Measurements from ENCODE around the gene LARGE1. TPM values are rescaled to one million over a fixed set of nuclear protein-coding genes. Genes with fewer than 3 reads are reported as not detected.

LARGE1 gene
- total RNA-seq, 1 experiment from 2014 or later: 5.2 TPM

DNA sequence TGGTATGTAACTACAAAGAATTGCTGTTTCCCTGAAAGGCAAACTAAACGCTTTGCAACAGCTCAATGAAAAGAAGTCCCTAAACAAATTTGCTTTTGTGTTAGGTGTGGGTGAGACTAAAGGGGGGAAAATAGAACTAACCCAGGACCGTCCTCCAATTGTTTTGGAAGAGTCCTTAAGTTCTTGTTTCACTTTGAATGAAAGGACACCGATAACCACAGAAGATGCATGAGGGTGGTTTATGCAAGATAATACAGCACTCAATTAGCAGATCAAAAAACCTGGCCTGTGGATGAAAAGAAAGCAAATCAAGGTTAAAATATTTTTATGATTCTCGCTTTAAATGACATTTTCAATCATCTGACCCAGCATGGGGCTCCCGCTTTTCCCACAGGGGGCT, 557.6 kb downstream of the LARGE1 start:
- Mint-ChIP-seq H3K4me1 (ENCODE audit: insufficient read depth, unreplicated experiment) (no peaks in the 10 kb centered on the region), H3K27ac (ENCODE audit: low read depth, unreplicated experiment) (no peak overlapping the region), H3K27me3 (ENCODE audit: insufficient read depth, unreplicated experiment) (no peaks in the 10 kb centered on the region), H3K9me3 (ENCODE audit: unreplicated experiment) (no peaks in the 10 kb centered on the region), H3K36me3 (ENCODE audit: insufficient read depth, unreplicated experiment) (peaks cover 6% of the 10 kb centered on the region), H3K4me3 (ENCODE audit: unreplicated experiment) (no peak overlapping the region)
- POLR2A ChIA-PET: no interaction called here
- BruUV-seq (replicated peaks): no TSS peak
- CTCF ChIA-PET: interaction anchor here (0.9 kb wide), 1 partner anchor 60 kb away, joined by 4 read pairs; no protein-coding TSS in a partner anchor
- intact Hi-C loops (cut with micrococcal nuclease): no loop called here
- TF ChIP-seq, protein P1, sequence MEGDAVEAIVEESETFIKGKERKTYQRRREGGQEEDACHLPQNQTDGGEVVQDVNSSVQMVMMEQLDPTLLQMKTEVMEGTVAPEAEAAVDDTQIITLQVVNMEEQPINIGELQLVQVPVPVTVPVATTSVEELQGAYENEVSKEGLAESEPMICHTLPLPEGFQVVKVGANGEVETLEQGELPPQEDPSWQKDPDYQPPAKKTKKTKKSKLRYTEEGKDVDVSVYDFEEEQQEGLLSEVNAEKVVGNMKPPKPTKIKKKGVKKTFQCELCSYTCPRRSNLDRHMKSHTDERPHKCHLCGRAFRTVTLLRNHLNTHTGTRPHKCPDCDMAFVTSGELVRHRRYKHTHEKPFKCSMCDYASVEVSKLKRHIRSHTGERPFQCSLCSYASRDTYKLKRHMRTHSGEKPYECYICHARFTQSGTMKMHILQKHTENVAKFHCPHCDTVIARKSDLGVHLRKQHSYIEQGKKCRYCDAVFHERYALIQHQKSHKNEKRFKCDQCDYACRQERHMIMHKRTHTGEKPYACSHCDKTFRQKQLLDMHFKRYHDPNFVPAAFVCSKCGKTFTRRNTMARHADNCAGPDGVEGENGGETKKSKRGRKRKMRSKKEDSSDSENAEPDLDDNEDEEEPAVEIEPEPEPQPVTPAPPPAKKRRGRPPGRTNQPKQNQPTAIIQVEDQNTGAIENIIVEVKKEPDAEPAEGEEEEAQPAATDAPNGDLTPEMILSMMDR (IDR thresholded peaks at IDR 0.05; ENCODE audit: unreplicated experiment): no peak
- DNase-seq (ENCODE audit: unreplicated experiment): no peak

DNA sequence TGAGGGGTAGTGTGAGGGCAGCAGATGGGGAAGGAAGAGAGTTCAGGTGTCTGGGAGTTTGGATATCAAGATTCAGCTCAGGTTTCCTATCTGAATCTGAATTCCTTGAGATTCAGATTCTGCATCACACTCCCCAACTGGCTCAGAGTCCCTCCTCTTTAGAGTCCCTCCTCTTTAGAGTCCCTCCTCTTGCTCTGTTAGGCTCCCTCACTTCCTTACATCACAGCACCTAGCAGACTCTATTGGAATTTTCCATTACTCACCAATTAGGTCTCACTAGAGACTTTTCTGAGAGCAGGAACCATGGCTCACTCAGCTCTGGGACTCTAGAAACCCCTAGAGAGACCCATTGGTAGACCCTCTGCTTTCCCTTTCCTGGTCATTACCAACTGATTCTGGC, 558.7 kb downstream of the LARGE1 start:
- no peaks in the 10 kb centered on the region for H3K9me3 Mint-ChIP-seq (ENCODE audit: unreplicated experiment)
- no peak for DNase-seq (ENCODE audit: unreplicated experiment)

DNA sequence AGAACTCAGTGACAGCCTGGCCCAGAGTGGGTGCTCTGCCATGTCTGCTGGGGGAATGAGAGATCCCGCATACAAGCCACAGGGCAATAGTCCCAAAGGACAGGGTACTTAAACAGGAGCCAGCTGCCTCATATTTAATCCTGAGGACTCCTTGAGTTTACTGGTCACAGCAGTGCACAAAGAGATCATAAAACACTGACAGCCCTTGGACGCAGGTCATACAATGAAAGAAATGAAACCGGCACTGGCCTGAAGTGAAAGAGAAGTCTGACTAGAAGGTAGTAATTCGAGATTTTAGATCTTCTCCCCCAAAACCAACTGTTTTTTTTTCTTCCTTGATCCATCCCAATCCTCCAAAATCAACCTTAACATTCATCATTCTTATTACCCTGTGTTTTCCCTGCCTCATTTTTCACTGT, 562.3 kb downstream of the LARGE1 start:
- TF ChIP-seq, protein P1 (IDR thresholded peaks at IDR 0.05; ENCODE audit: unreplicated experiment): no peak
- intact Hi-C loops (cut with micrococcal nuclease): no loop called here

More for the DNA sequence above, 558.7 kb downstream of the LARGE1 start:
- H3K4me3 Mint-ChIP-seq (ENCODE audit: unreplicated experiment): no peak overlapping the region
- CTCF ChIA-PET: no interaction called here
- H3K4me1 Mint-ChIP-seq (ENCODE audit: insufficient read depth, unreplicated experiment): no peaks in the 10 kb centered on the region
- intact Hi-C loops (cut with micrococcal nuclease): no loop called here
- TF ChIP-seq, protein P1 (IDR thresholded peaks at IDR 0.05; ENCODE audit: unreplicated experiment): no peak
- POLR2A ChIA-PET: no interaction called here
- no peaks in the 10 kb centered on the region for H3K27me3 Mint-ChIP-seq (ENCODE audit: insufficient read depth, unreplicated experiment)
- peaks cover 6% of the 10 kb centered on the region for H3K36me3 Mint-ChIP-seq (ENCODE audit: insufficient read depth, unreplicated experiment)
- no peak overlapping the region for H3K27ac Mint-ChIP-seq (ENCODE audit: low read depth, unreplicated experiment)
- BruUV-seq (replicated peaks): no TSS peak

DNA sequence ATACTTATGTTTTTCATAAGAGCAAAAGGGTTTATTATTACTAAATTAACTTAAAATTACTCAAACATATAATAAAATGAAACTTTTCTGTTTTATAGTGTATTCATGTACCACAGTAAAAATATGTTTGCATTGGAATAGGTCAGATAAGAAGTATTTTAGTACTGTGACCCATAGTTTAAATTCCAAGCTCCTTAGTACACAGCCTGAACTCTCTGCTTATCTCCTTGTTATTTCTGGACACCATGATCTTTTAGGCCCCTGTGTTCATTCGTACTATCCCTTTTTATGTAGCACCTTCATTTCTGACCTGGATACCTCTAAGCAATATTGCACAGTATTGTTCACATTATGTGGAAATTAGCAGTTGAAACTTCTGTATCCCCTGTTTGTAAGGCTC, 565.3 kb downstream of the LARGE1 start:
- ChIA-PET CTCF (interaction anchor here (0.6 kb wide), 1 partner anchor 371 kb away, joined by 3 read pairs; no protein-coding TSS in a partner anchor), POLR2A (interaction anchor here (0.6 kb wide), 1 partner anchor 1667 kb away, joined by 4 read pairs; no protein-coding TSS in a partner anchor)
- no peak overlapping the region for H3K27ac Mint-ChIP-seq (ENCODE audit: low read depth, unreplicated experiment)
- intact Hi-C loops (cut with micrococcal nuclease): no loop called here
- peaks cover 14% of the 10 kb centered on the region for H3K4me1 Mint-ChIP-seq (ENCODE audit: insufficient read depth, unreplicated experiment)
- DNase-seq (ENCODE audit: unreplicated experiment): no peak
- BruUV-seq (replicated peaks): no TSS peak
- no peaks in the 10 kb centered on the region for H3K9me3 Mint-ChIP-seq (ENCODE audit: unreplicated experiment)
- H3K36me3 Mint-ChIP-seq (ENCODE audit: insufficient read depth, unreplicated experiment): no peaks in the 10 kb centered on the region
- no peaks in the 10 kb centered on the region for H3K27me3 Mint-ChIP-seq (ENCODE audit: insufficient read depth, unreplicated experiment)
- no peak overlapping the region for H3K4me3 Mint-ChIP-seq (ENCODE audit: unreplicated experiment)
- TF ChIP-seq, protein P1 (IDR thresholded peaks at IDR 0.05; ENCODE audit: unreplicated experiment): no peak

More for the DNA sequence above, 562.3 kb downstream of the LARGE1 start:
- H3K4me3 Mint-ChIP-seq (ENCODE audit: unreplicated experiment): no peak overlapping the region
- no TSS peak for BruUV-seq (replicated peaks)
- no peak overlapping the region for H3K27ac Mint-ChIP-seq (ENCODE audit: low read depth, unreplicated experiment)
- H3K9me3 Mint-ChIP-seq (ENCODE audit: unreplicated experiment): no peaks in the 10 kb centered on the region
- POLR2A ChIA-PET: no interaction called here
- CTCF ChIA-PET: no interaction called here
- H3K36me3 Mint-ChIP-seq (ENCODE audit: insufficient read depth, unreplicated experiment): no peaks in the 10 kb centered on the region
- peaks cover 5% of the 10 kb centered on the region for H3K4me1 Mint-ChIP-seq (ENCODE audit: insufficient read depth, unreplicated experiment)
- no peak for DNase-seq (ENCODE audit: unreplicated experiment)
- H3K27me3 Mint-ChIP-seq (ENCODE audit: insufficient read depth, unreplicated experiment): no peaks in the 10 kb centered on the region

All from MCF 10A (cell line).